GM23338 (cell line): ENCODE measurements around the gene DNAJC19. TPM values are rescaled to one million over a fixed set of nuclear protein-coding genes. Genes with fewer than 3 reads are reported as not detected.

Experiments
- ATAC-seq: fragments of 200-7000 bp; cut with Tn5 transposase; 3 replicates; pipeline ENCODE4 v1.9.1; 2020
- DNase-seq: peaks from one replicate; pipeline ENCODE4 v3.0.0-alpha.2; 2015; ENCODE audit warnings: low spot score
- H2AFZ ChIP-seq: fragments of 200-600 bp; sonication (generic); 2 replicates; pipeline ENCODE4 v1.8.0; 2016; ENCODE audit warnings: antibody characterized with exemption, mild to moderate bottlenecking, moderate library complexity
- H3F3A ChIP-seq: fragments of 200-600 bp; sonication (generic); replicated peaks from 2 replicates; pipeline ENCODE4 v1.8.0; 2017; ENCODE audit warnings: antibody characterized with exemption, mixed run types, low read depth
- H3K27ac ChIP-seq: fragments of 200-600 bp; sonication (generic); 2 replicates; pipeline ENCODE4 v1.6.1; 2016; ENCODE audit warnings: low read depth
- H3K27me3 ChIP-seq: fragments of 200-600 bp; sonication (generic); 2 replicates; pipeline ENCODE4 v1.8.0; 2016; ENCODE audit warnings: mild to moderate bottlenecking, mixed run types, moderate library complexity; ENCODE audit not compliant: insufficient read depth
- H3K36me3 ChIP-seq: fragments of 200-600 bp; sonication (generic); 2 replicates; pipeline ENCODE4 v1.8.0; 2016; ENCODE audit warnings: mild to moderate bottlenecking; ENCODE audit not compliant: insufficient read depth
- H3K4me1 ChIP-seq: fragments of 200-600 bp; sonication (generic); 2 replicates; pipeline ENCODE4 v1.8.0; 2016; ENCODE audit warnings: mild to moderate bottlenecking, moderate library complexity; ENCODE audit not compliant: insufficient read depth
- H3K4me2 ChIP-seq: fragments of 200-600 bp; sonication (generic); 2 replicates; pipeline ENCODE4 v1.7.1; 2017; ENCODE audit warnings: mixed run types
- H3K4me3 ChIP-seq: fragments of 200-600 bp; sonication (generic); 2 replicates; pipeline ENCODE4 v1.6.1; 2016; ENCODE audit warnings: mixed run types
- H3K79me2 ChIP-seq: fragments of 200-600 bp; sonication (generic); replicated peaks from 2 replicates; pipeline ENCODE4 v1.8.0; 2017; ENCODE audit warnings: mild to moderate bottlenecking; ENCODE audit not compliant: insufficient read depth
- H3K9me2 ChIP-seq: fragments of 200-600 bp; sonication (generic); 2 replicates; pipeline ENCODE4 v1.8.0; 2017; ENCODE audit not compliant: insufficient read depth
- H4K20me1 ChIP-seq: fragments of 200-600 bp; sonication (generic); replicated peaks from 2 replicates; pipeline ENCODE4 v1.8.0; 2017; ENCODE audit warnings: mild to moderate bottlenecking; ENCODE audit not compliant: insufficient read depth
- H3K27ac Mint-ChIP-seq: 2 replicates; pipeline ENCODE4 v1.8.0; 2020; ENCODE audit warnings: inconsistent platforms, mild to moderate bottlenecking, moderate library complexity, mixed read lengths
- H3K27me3 Mint-ChIP-seq: 3 replicates; pipeline ENCODE4 v1.8.0; 2022; ENCODE audit warnings: low read depth, mild to moderate bottlenecking, moderate library complexity, mixed read lengths, inconsistent platforms; ENCODE audit not compliant: insufficient read depth, poor library complexity
- H3K36me3 Mint-ChIP-seq: 3 replicates; pipeline ENCODE4 v1.8.0; 2021; ENCODE audit warnings: low read depth, mild to moderate bottlenecking, inconsistent platforms, moderate library complexity, mixed read lengths
- H3K4me1 Mint-ChIP-seq: 3 replicates; pipeline ENCODE4 v1.8.0; 2020; ENCODE audit warnings: mild to moderate bottlenecking, inconsistent platforms, mixed read lengths
- H3K4me3 Mint-ChIP-seq: 3 replicates; pipeline ENCODE4 v1.8.0; 2021; ENCODE audit warnings: moderate library complexity, mild to moderate bottlenecking, inconsistent platforms, mixed read lengths
- H3K9me3 Mint-ChIP-seq: 3 replicates; pipeline ENCODE4 v1.8.0; 2020; ENCODE audit warnings: moderate library complexity, mild to moderate bottlenecking, inconsistent platforms, mixed read lengths
- CREB1 ChIP-seq: fragments of 250-450 bp; sonication (Bioruptor Pico); IDR thresholded peaks from 2 replicates; pipeline ENCODE4 v1.5.0; 2020; ENCODE audit warnings: low read depth, mild to moderate bottlenecking, moderate library complexity
- CTCF ChIP-seq, 2 experiments: fragments of 200-600 bp in 1 of 2; sonication (generic) in 1 of 2; conservative IDR thresholded peaks; 2 replicates each; pipeline versions ENCODE4 v1.5.1 to v1.6.1; 2016 to 2017; ENCODE audit warnings: antibody characterized with exemption in 2 of 2, low read depth in 2 of 2, mild to moderate bottlenecking in 2 of 2, moderate library complexity in 1 of 2
- EZH2 ChIP-seq: fragments of 200-600 bp; sonication (generic); IDR thresholded peaks from one replicate; pipeline ENCODE4 v1.8.0; 2017; ENCODE audit warnings: antibody characterized with exemption, mild to moderate bottlenecking, low read depth; ENCODE audit not compliant: unreplicated experiment
- EZH2phosphoT487 ChIP-seq: fragments of 200-600 bp; sonication (generic); IDR thresholded peaks from one replicate; pipeline ENCODE4 v1.8.1; 2018; ENCODE audit warnings: antibody characterized with exemption; ENCODE audit not compliant: unreplicated experiment
- JUNB ChIP-seq: IDR thresholded peaks from one replicate; pipeline ENCODE4 v1.6.1; 2016; ENCODE audit warnings: antibody characterized with exemption; ENCODE audit not compliant: unreplicated experiment
- NANOG ChIP-seq: IDR thresholded peaks from 2 replicates; pipeline ENCODE4 v1.6.1; 2016; ENCODE audit warnings: antibody characterized with exemption, borderline replicate concordance
- POLR2AphosphoS5 ChIP-seq: IDR thresholded peaks from 2 replicates; pipeline ENCODE4 v1.6.1; 2016; ENCODE audit warnings: antibody characterized with exemption, low read depth
- STAT1 ChIP-seq: IDR thresholded peaks from one replicate; pipeline ENCODE4 v1.6.1; 2016; ENCODE audit warnings: antibody characterized with exemption; ENCODE audit not compliant: unreplicated experiment
- ZNF114 ChIP-seq: fragments of 250-450 bp; sonication (Bioruptor Pico); IDR thresholded peaks from 2 replicates; pipeline ENCODE4 v1.5.0; 2020; ENCODE audit warnings: mild to moderate bottlenecking, moderate library complexity
- ZNF331 ChIP-seq: fragments of 250-450 bp; sonication (Bioruptor Pico); IDR thresholded peaks from 2 replicates; pipeline ENCODE4 v1.5.0; 2020; ENCODE audit warnings: low read depth, mild to moderate bottlenecking, moderate library complexity
- ZNF462 ChIP-seq: fragments of 250-450 bp; sonication (Bioruptor Pico); IDR thresholded peaks from 2 replicates; pipeline ENCODE4 v1.5.0; 2020; ENCODE audit warnings: mild to moderate bottlenecking, moderate library complexity
- polyA plus RNA-seq: library from polyadenylated mRNA; unstranded; fragments of >200 nt; fragmentation: Nextera tagmentation; extraction: Ambion mirVana; gene quantifications from 2 replicates; pipeline ENCODE4 v1.2.1, GENCODE V29; 2016
- total RNA-seq: library from RNA; depleted of rRNA; stranded (reverse); fragments of >200 nt; shearing (Covaris generic); gene quantifications from 2 replicates; pipeline ENCODE4 v1.2.3, GENCODE V29; 2014
- TF ChIP-seq, protein P1 (sequence below): IDR thresholded peaks from one replicate; pipeline ENCODE4 v1.6.1; 2018; ENCODE audit warnings: antibody characterized with exemption; ENCODE audit not compliant: unreplicated experiment
- TF ChIP-seq, protein P2 (sequence below): IDR thresholded peaks from 2 replicates; pipeline ENCODE4 v1.6.1; 2016; ENCODE audit warnings: antibody characterized with exemption

The DNAJC19 gene
- total and polyA plus RNA-seq, 2 experiments from 2014 or later: 33.4 to 312 TPM

GRCh38 chr3:181006541-181006940 is 17.0 kb upstream of the DNAJC19 start:
- ATAC-seq (no peak), DNase-seq (no peak)
- H3K9me2 ChIP-seq: no peaks in the 10 kb centered on the region; the same call in 1 of the 2 replicates
- no peak for TF ChIP-seq ZNF462 (CRISPR knock-in tag)
- TF ChIP-seq EZH2phosphoT487: no peak
- TF ChIP-seq ZNF331 (CRISPR knock-in tag): no peak
- TF ChIP-seq CTCF (conservative IDR thresholded peaks at IDR 0.05; ENCODE audit: low read depth in 2 of 2): no peak
- TF ChIP-seq ZNF114 (CRISPR knock-in tag): no peak
- no peak for TF ChIP-seq JUNB
- TF ChIP-seq CREB1 (CRISPR knock-in tag): no peak
- no peak for TF ChIP-seq STAT1
- TF ChIP-seq EZH2: no peak
- no peak for TF ChIP-seq NANOG
- TF ChIP-seq, protein P1, sequence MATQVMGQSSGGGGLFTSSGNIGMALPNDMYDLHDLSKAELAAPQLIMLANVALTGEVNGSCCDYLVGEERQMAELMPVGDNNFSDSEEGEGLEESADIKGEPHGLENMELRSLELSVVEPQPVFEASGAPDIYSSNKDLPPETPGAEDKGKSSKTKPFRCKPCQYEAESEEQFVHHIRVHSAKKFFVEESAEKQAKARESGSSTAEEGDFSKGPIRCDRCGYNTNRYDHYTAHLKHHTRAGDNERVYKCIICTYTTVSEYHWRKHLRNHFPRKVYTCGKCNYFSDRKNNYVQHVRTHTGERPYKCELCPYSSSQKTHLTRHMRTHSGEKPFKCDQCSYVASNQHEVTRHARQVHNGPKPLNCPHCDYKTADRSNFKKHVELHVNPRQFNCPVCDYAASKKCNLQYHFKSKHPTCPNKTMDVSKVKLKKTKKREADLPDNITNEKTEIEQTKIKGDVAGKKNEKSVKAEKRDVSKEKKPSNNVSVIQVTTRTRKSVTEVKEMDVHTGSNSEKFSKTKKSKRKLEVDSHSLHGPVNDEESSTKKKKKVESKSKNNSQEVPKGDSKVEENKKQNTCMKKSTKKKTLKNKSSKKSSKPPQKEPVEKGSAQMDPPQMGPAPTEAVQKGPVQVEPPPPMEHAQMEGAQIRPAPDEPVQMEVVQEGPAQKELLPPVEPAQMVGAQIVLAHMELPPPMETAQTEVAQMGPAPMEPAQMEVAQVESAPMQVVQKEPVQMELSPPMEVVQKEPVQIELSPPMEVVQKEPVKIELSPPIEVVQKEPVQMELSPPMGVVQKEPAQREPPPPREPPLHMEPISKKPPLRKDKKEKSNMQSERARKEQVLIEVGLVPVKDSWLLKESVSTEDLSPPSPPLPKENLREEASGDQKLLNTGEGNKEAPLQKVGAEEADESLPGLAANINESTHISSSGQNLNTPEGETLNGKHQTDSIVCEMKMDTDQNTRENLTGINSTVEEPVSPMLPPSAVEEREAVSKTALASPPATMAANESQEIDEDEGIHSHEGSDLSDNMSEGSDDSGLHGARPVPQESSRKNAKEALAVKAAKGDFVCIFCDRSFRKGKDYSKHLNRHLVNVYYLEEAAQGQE: no peak
- TF ChIP-seq POLR2AphosphoS5: no peak
- TF ChIP-seq, protein P2, sequence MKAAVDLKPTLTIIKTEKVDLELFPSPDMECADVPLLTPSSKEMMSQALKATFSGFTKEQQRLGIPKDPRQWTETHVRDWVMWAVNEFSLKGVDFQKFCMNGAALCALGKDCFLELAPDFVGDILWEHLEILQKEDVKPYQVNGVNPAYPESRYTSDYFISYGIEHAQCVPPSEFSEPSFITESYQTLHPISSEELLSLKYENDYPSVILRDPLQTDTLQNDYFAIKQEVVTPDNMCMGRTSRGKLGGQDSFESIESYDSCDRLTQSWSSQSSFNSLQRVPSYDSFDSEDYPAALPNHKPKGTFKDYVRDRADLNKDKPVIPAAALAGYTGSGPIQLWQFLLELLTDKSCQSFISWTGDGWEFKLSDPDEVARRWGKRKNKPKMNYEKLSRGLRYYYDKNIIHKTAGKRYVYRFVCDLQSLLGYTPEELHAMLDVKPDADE: no peak
- no peak overlapping the region for H3K4me3 Mint-ChIP-seq
- H3K27ac Mint-ChIP-seq: no peak overlapping the region
- no peak overlapping the region for H3K4me2 ChIP-seq
- H4K20me1 ChIP-seq: no peaks in the 10 kb centered on the region
- no peaks in the 10 kb centered on the region for H3K27me3 Mint-ChIP-seq
- H3K4me1 ChIP-seq: 0 out of 2 replicates have a peak, but pooled peaks cover 3% of the 10 kb centered on the region
- no peaks in the 10 kb centered on the region for H3F3A ChIP-seq
- no peak overlapping the region for H2AFZ ChIP-seq
- H3K4me3 ChIP-seq: no peak overlapping the region
- peaks cover 6% of the 10 kb centered on the region; the same call in 1 of the 3 replicates for H3K36me3 Mint-ChIP-seq
- H3K4me1 Mint-ChIP-seq: peaks cover 12% of the 10 kb centered on the region
- H3K36me3 ChIP-seq: no peaks in the 10 kb centered on the region
- peaks cover 12% of the 10 kb centered on the region for H3K9me3 Mint-ChIP-seq
- H3K27ac ChIP-seq: no peak overlapping the region
- no peaks in the 10 kb centered on the region for H3K27me3 ChIP-seq
- H3K79me2 ChIP-seq: no peaks in the 10 kb centered on the region
